Hepatocyte (in vitro differentiated cells): ENCODE data around the gene MAN1C1.

Source experiments
- CTCF ChIP-seq: fragments of 200-600 bp; sonication (generic); IDR thresholded peaks from 2 replicates; pipeline ENCODE4 v1.5.1; 2016; ENCODE audit warnings: antibody characterized with exemption, mild to moderate bottlenecking; ENCODE audit not compliant: poor library complexity
- EZH2 ChIP-seq: fragments of 200-600 bp; sonication (generic); IDR thresholded peaks from 2 replicates; pipeline ENCODE4 v1.6.1; 2016; ENCODE audit warnings: antibody characterized with exemption, mild to moderate bottlenecking, borderline replicate concordance

DNA sequence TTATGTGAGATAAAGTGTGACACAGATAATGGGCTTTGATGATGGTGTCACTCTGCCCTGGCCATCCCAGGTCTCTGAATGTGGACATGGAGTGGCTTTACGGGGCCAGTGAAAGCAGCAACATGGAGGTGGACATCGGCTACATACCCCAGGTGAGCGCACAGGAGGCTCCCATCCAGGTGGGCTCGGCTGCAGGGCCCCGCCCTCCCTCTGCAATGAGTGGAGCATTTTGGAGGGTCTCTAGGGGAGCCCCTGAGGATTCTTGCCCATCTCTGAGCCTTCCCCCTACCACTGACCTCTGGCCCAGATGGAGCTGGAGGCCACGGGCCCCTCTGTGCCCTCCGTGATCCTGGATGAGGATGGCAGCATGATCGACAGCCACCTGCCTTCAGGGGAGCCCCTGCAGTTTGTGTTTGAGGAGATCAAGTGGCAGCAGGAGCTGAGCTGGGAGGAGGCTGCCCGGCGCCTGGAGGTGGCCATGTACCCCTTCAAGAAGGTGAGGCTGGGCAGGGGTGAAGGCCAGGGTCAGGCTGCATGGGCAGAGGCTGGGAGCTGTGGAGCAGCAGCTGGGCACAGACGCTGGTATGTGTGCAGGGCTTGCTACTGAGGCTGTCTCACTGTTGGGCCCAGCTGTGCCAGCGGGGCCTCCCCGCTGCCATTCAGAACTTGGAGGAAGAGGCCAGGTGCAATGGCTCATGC lies 194.9 kb downstream of the MAN1C1 start:
- TF ChIP-seq CTCF = no peak
- no peak for TF ChIP-seq EZH2
